HCT116 (cell line): ENCODE data around the gene FBXL5. TPM values are rescaled to one million over a fixed set of nuclear protein-coding genes. Genes with fewer than 3 reads are reported as not detected.

Experiments
- ATAC-seq: fragments of 200-7000 bp; cut with Tn5 transposase; 2 replicates; pipeline ENCODE4 v1.9.1; 2020; ENCODE audit warnings: mild to moderate bottlenecking, moderate library complexity
- BruUV-seq: library from RNA; stranded (reverse); fragments of 400-500 nt; replicated peaks from 2 replicates; lab custom pipeline; 2021; lab: Mats Ljungman, UMichigan
- CTCF ChIA-PET: fragments of 300-600 bp; sonication (Branson Sonifier 250); formaldehyde crosslinking; loops from one replicate; lab custom pipeline; 2021; ENCODE audit warnings: antibody characterized with exemption; lab: Charles Lee
- POLR2A ChIA-PET: fragments of 300-600, 350-600 bp; sonication (Branson Sonifier 250); formaldehyde crosslinking; loops from one replicate; lab custom pipeline; 2021; ENCODE audit warnings: antibody characterized with exemption; lab: Charles Lee
- RAD21 ChIA-PET, 2 experiments: fragments of 300-600 bp; sonication (Branson Sonifier 250); formaldehyde crosslinking; loops; one replicate each; lab custom pipeline; 2023; ENCODE audit warnings: low total read pairs in 2 of 2; ENCODE audit not compliant: uncharacterized antibody in 2 of 2, unreplicated experiment in 2 of 2, low non-redundant PET in 1 of 2; lab: Charles Lee
- DNase-seq: peaks from one replicate; pipeline ENCODE4 v3.0.0-alpha.2; 2010; ENCODE audit warnings: low read depth, low spot score
- H2AFZ ChIP-seq: fragments of 200-600 bp; shearing (Covaris generic), sonication (generic); 2 replicates; pipeline ENCODE4 v1.6.1; 2017; ENCODE audit warnings: low read depth, mixed run types, mixed read lengths, antibody characterized with exemption, low read length; ENCODE audit not compliant: poor library complexity, severe bottlenecking
- H3K27ac ChIP-seq: 2 replicates; pipeline ENCODE4 v1.5.1; 2012; ENCODE audit warnings: low read depth, low read length
- H3K27me3 ChIP-seq: fragments of 200-600 bp; sonication (generic); 2 replicates; pipeline ENCODE4 v1.6.1; 2016; ENCODE audit warnings: mixed run types, low read length, mixed read lengths; ENCODE audit not compliant: insufficient read depth
- H3K36me3 ChIP-seq, 2 experiments: fragments of 200-500 bp in 1 of 2; fragments of 200-600 bp in 1 of 2; sonication (Bioruptor generic) in 1 of 2; sonication (generic) in 1 of 2; 2 replicates each; pipeline versions ENCODE4 v1.5.1 to v1.6.1; 2014 to 2016; ENCODE audit warnings: low read length in 2 of 2, inconsistent platforms in 1 of 2, mixed read lengths in 1 of 2, mixed run types in 1 of 2; ENCODE audit not compliant: insufficient read depth in 2 of 2, control insufficient read depth in 1 of 2
- H3K4me1 ChIP-seq, 2 experiments: fragments of 200-600 bp in 1 of 2; sonication (generic) in 1 of 2; 2 replicates each; pipeline versions ENCODE4 v1.5.1 to v1.6.1; 2012 to 2017; ENCODE audit warnings: low read length in 2 of 2, inconsistent platforms in 1 of 2, mild to moderate bottlenecking in 1 of 2, mixed read lengths in 1 of 2, mixed run types in 1 of 2, moderate library complexity in 1 of 2; ENCODE audit not compliant: insufficient read depth in 2 of 2, control insufficient read depth in 1 of 2
- H3K4me2 ChIP-seq: fragments of 200-600 bp; sonication (generic); 2 replicates; pipeline ENCODE4 v1.6.1; 2017; ENCODE audit warnings: mixed run types, low read length, mixed read lengths
- H3K4me3 ChIP-seq, 2 experiments: fragments of 200-600 bp in 1 of 2; sonication (generic) in 1 of 2; replicated peaks in 1 of 2; 2 replicates each; pipeline ENCODE4 v1.5.1; 2011 to 2016; ENCODE audit warnings: low read length in 2 of 2, control low read depth in 1 of 2, low read depth in 1 of 2, mild to moderate bottlenecking in 1 of 2, mixed read lengths in 1 of 2, mixed run types in 1 of 2
- H3K79me2 ChIP-seq: fragments of 200-600 bp; sonication (generic); 2 replicates; pipeline ENCODE4 v1.6.1; 2017; ENCODE audit warnings: mild to moderate bottlenecking, mixed run types, low read length, moderate library complexity, mixed read lengths; ENCODE audit not compliant: insufficient read depth
- H3K9ac ChIP-seq: fragments of 200-600 bp; sonication (generic); 2 replicates; pipeline ENCODE4 v1.6.1; 2016; ENCODE audit warnings: low read length, mixed read lengths
- H3K9me2 ChIP-seq: fragments of 200-600 bp; sonication (generic), shearing (Covaris generic); 2 replicates; pipeline ENCODE4 v1.6.1; 2017; ENCODE audit warnings: mixed run types, mild to moderate bottlenecking, moderate library complexity; ENCODE audit not compliant: insufficient read depth
- H3K9me3 ChIP-seq, 2 experiments: fragments of 200-500 bp in 1 of 2; fragments of 200-600 bp in 1 of 2; sonication (Bioruptor generic) in 1 of 2; sonication (generic) in 1 of 2; 2 replicates each; pipeline ENCODE4 v1.6.1; 2014 to 2017; ENCODE audit warnings: low read length in 2 of 2, mixed read lengths in 2 of 2, inconsistent platforms in 1 of 2, low read depth in 1 of 2, mild to moderate bottlenecking in 1 of 2, mixed run types in 1 of 2, moderate library complexity in 1 of 2; ENCODE audit not compliant: control insufficient read depth in 1 of 2, insufficient read depth in 1 of 2
- H4K20me1 ChIP-seq: fragments of 200-600 bp; sonication (generic), shearing (Covaris generic); 2 replicates; pipeline ENCODE4 v1.6.1; 2017; ENCODE audit warnings: mixed run types, mild to moderate bottlenecking, moderate library complexity; ENCODE audit not compliant: insufficient read depth
- CBX3 ChIP-seq: IDR thresholded peaks from 2 replicates; pipeline ENCODE4 v1.6.1; 2012; ENCODE audit warnings: low read depth
- ELF1 ChIP-seq: IDR thresholded peaks from 2 replicates; pipeline ENCODE4 v1.6.1; 2012; ENCODE audit warnings: low read depth, borderline replicate concordance
- JUND ChIP-seq: IDR thresholded peaks from 2 replicates; pipeline ENCODE4 v1.6.1; 2012
- POLR2A ChIP-seq: IDR thresholded peaks from 2 replicates; pipeline ENCODE4 v1.7.0; 2011; ENCODE audit warnings: borderline replicate concordance; ENCODE audit not compliant: insufficient read depth, insufficient read length; ENCODE audit errors: extremely low read depth
- RAD21 ChIP-seq: IDR thresholded peaks from 2 replicates; pipeline ENCODE4 v1.6.1; 2012; ENCODE audit warnings: low read depth, mild to moderate bottlenecking
- SRF ChIP-seq: IDR thresholded peaks from 2 replicates; pipeline ENCODE4 v1.6.1; 2012; ENCODE audit warnings: low read depth
- YY1 ChIP-seq: IDR thresholded peaks from 2 replicates; pipeline ENCODE4 v1.6.1; 2011; ENCODE audit warnings: low read length, low read depth, moderate library complexity, mild to moderate bottlenecking; ENCODE audit not compliant: insufficient replicate concordance; ENCODE audit errors: extremely low read depth
- ZFX ChIP-seq: fragments of 450-650 bp; IDR thresholded peaks from 2 replicates; pipeline ENCODE4 v1.6.1; 2017
- ZNF274 ChIP-seq: fragments of 200-500 bp; sonication (Bioruptor generic); IDR thresholded peaks from 2 replicates; pipeline ENCODE4 v1.6.1; 2014; ENCODE audit warnings: mild to moderate bottlenecking, low read depth, low read length, inconsistent platforms
- intact Hi-C: fragments of 100-400 bp; cut with micrococcal nuclease; formaldehyde crosslinking; loops from 2 replicates; pipeline ENCODE4 v1.10.0; 2022
- total RNA-seq: library from RNA; stranded (reverse); gene quantifications from one replicate; pipeline ENCODE4 v1.2.1, GENCODE V29; 2021; ENCODE audit not compliant: unreplicated experiment
- TF ChIP-seq, protein P1 (sequence below): IDR thresholded peaks from 2 replicates; pipeline ENCODE4 v1.6.1; 2012; ENCODE audit warnings: low read depth

The FBXL5 gene
- total RNA-seq, 1 experiment from 2014 or later: 20.6 TPM

GRCh38 chr4:15673337-15673736, 18.2 kb upstream of the FBXL5 start:
- RAD21 ChIA-PET: no interaction called here
- POLR2A ChIA-PET: no interaction called here
- ATAC-seq (no peak), DNase-seq (no peak)
- CTCF ChIA-PET: interaction anchor here (1.7 kb wide), 1 partner anchor 8 kb away, joined by 3 read pairs; the partner anchor contains the start of gene FAM200B
- BruUV-seq: no TSS peak
- Histone ChIP-seq H3K9me3 (no peaks in the 10 kb centered on the region), H3K4me2 (no peak overlapping the region), H3K27me3 (no peaks in the 10 kb centered on the region), H3K4me3 (no peak overlapping the region), H3K9ac (no peak overlapping the region), H3K4me1 (peaks cover 12 to 29% of the 10 kb centered on the region in 2 experiments), H3K79me2 (peaks cover 99% of the 10 kb centered on the region), H4K20me1 (no peaks in the 10 kb centered on the region), H3K36me3 (no peaks in the 10 kb centered on the region), H3K27ac (no peak overlapping the region), H2AFZ (no peak overlapping the region), H3K9me2 (no peaks in the 10 kb centered on the region)
- intact Hi-C loops: no loop called here
- TF ChIP-seq POLR2A (no peak), ZFX (no peak), CBX3 (no peak), SRF (no peak), JUND (no peak), YY1 (no peak), ZNF274 (no peak), RAD21 (no peak), ELF1 (no peak)
- TF ChIP-seq, protein P1, sequence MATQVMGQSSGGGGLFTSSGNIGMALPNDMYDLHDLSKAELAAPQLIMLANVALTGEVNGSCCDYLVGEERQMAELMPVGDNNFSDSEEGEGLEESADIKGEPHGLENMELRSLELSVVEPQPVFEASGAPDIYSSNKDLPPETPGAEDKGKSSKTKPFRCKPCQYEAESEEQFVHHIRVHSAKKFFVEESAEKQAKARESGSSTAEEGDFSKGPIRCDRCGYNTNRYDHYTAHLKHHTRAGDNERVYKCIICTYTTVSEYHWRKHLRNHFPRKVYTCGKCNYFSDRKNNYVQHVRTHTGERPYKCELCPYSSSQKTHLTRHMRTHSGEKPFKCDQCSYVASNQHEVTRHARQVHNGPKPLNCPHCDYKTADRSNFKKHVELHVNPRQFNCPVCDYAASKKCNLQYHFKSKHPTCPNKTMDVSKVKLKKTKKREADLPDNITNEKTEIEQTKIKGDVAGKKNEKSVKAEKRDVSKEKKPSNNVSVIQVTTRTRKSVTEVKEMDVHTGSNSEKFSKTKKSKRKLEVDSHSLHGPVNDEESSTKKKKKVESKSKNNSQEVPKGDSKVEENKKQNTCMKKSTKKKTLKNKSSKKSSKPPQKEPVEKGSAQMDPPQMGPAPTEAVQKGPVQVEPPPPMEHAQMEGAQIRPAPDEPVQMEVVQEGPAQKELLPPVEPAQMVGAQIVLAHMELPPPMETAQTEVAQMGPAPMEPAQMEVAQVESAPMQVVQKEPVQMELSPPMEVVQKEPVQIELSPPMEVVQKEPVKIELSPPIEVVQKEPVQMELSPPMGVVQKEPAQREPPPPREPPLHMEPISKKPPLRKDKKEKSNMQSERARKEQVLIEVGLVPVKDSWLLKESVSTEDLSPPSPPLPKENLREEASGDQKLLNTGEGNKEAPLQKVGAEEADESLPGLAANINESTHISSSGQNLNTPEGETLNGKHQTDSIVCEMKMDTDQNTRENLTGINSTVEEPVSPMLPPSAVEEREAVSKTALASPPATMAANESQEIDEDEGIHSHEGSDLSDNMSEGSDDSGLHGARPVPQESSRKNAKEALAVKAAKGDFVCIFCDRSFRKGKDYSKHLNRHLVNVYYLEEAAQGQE: no peak
